HCT116 (cell line): ENCODE data around the gene RBM42. TPM values are rescaled to one million over a fixed set of nuclear protein-coding genes. Genes with fewer than 3 reads are reported as not detected.

Experiments used
- ATAC-seq: fragments of 200-7000 bp; cut with Tn5 transposase; 2 replicates; pipeline ENCODE4 v1.9.1; 2020; ENCODE audit warnings: mild to moderate bottlenecking, moderate library complexity
- BruUV-seq: library from RNA; stranded (reverse); fragments of 400-500 nt; replicated peaks from 2 replicates; lab custom pipeline; 2021; lab: Mats Ljungman, UMichigan
- CTCF ChIA-PET: fragments of 300-600 bp; sonication (Branson Sonifier 250); formaldehyde crosslinking; loops from one replicate; lab custom pipeline; 2021; ENCODE audit warnings: antibody characterized with exemption; lab: Charles Lee
- POLR2A ChIA-PET: fragments of 300-600, 350-600 bp; sonication (Branson Sonifier 250); formaldehyde crosslinking; loops from one replicate; lab custom pipeline; 2021; ENCODE audit warnings: antibody characterized with exemption; lab: Charles Lee
- RAD21 ChIA-PET, 2 experiments: fragments of 300-600 bp; sonication (Branson Sonifier 250); formaldehyde crosslinking; loops; one replicate each; lab custom pipeline; 2023; ENCODE audit warnings: low total read pairs in 2 of 2; ENCODE audit not compliant: uncharacterized antibody in 2 of 2, unreplicated experiment in 2 of 2, low non-redundant PET in 1 of 2; lab: Charles Lee
- DNase-seq: peaks from one replicate; pipeline ENCODE4 v3.0.0-alpha.2; 2010; ENCODE audit warnings: low read depth, low spot score
- H2AFZ ChIP-seq: fragments of 200-600 bp; shearing (Covaris generic), sonication (generic); 2 replicates; pipeline ENCODE4 v1.6.1; 2017; ENCODE audit warnings: low read depth, mixed run types, mixed read lengths, antibody characterized with exemption, low read length; ENCODE audit not compliant: poor library complexity, severe bottlenecking
- H3K27ac ChIP-seq: 2 replicates; pipeline ENCODE4 v1.5.1; 2012; ENCODE audit warnings: low read depth, low read length
- H3K27me3 ChIP-seq: fragments of 200-600 bp; sonication (generic); 2 replicates; pipeline ENCODE4 v1.6.1; 2016; ENCODE audit warnings: mixed run types, low read length, mixed read lengths; ENCODE audit not compliant: insufficient read depth
- H3K36me3 ChIP-seq, 2 experiments: fragments of 200-500 bp in 1 of 2; fragments of 200-600 bp in 1 of 2; sonication (Bioruptor generic) in 1 of 2; sonication (generic) in 1 of 2; 2 replicates each; pipeline versions ENCODE4 v1.5.1 to v1.6.1; 2014 to 2016; ENCODE audit warnings: low read length in 2 of 2, inconsistent platforms in 1 of 2, mixed read lengths in 1 of 2, mixed run types in 1 of 2; ENCODE audit not compliant: insufficient read depth in 2 of 2, control insufficient read depth in 1 of 2
- H3K4me1 ChIP-seq, 2 experiments: fragments of 200-600 bp in 1 of 2; sonication (generic) in 1 of 2; 2 replicates each; pipeline versions ENCODE4 v1.5.1 to v1.6.1; 2012 to 2017; ENCODE audit warnings: low read length in 2 of 2, inconsistent platforms in 1 of 2, mild to moderate bottlenecking in 1 of 2, mixed read lengths in 1 of 2, mixed run types in 1 of 2, moderate library complexity in 1 of 2; ENCODE audit not compliant: insufficient read depth in 2 of 2, control insufficient read depth in 1 of 2
- H3K4me2 ChIP-seq: fragments of 200-600 bp; sonication (generic); 2 replicates; pipeline ENCODE4 v1.6.1; 2017; ENCODE audit warnings: mixed run types, low read length, mixed read lengths
- H3K4me3 ChIP-seq, 2 experiments: fragments of 200-600 bp in 1 of 2; sonication (generic) in 1 of 2; replicated peaks in 1 of 2; 2 replicates each; pipeline ENCODE4 v1.5.1; 2011 to 2016; ENCODE audit warnings: low read length in 2 of 2, control low read depth in 1 of 2, low read depth in 1 of 2, mild to moderate bottlenecking in 1 of 2, mixed read lengths in 1 of 2, mixed run types in 1 of 2
- H3K79me2 ChIP-seq: fragments of 200-600 bp; sonication (generic); 2 replicates; pipeline ENCODE4 v1.6.1; 2017; ENCODE audit warnings: mild to moderate bottlenecking, mixed run types, low read length, moderate library complexity, mixed read lengths; ENCODE audit not compliant: insufficient read depth
- H3K9ac ChIP-seq: fragments of 200-600 bp; sonication (generic); 2 replicates; pipeline ENCODE4 v1.6.1; 2016; ENCODE audit warnings: low read length, mixed read lengths
- H3K9me2 ChIP-seq: fragments of 200-600 bp; sonication (generic), shearing (Covaris generic); 2 replicates; pipeline ENCODE4 v1.6.1; 2017; ENCODE audit warnings: mixed run types, mild to moderate bottlenecking, moderate library complexity; ENCODE audit not compliant: insufficient read depth
- H3K9me3 ChIP-seq, 2 experiments: fragments of 200-500 bp in 1 of 2; fragments of 200-600 bp in 1 of 2; sonication (Bioruptor generic) in 1 of 2; sonication (generic) in 1 of 2; 2 replicates each; pipeline ENCODE4 v1.6.1; 2014 to 2017; ENCODE audit warnings: low read length in 2 of 2, mixed read lengths in 2 of 2, inconsistent platforms in 1 of 2, low read depth in 1 of 2, mild to moderate bottlenecking in 1 of 2, mixed run types in 1 of 2, moderate library complexity in 1 of 2; ENCODE audit not compliant: control insufficient read depth in 1 of 2, insufficient read depth in 1 of 2
- H4K20me1 ChIP-seq: fragments of 200-600 bp; sonication (generic), shearing (Covaris generic); 2 replicates; pipeline ENCODE4 v1.6.1; 2017; ENCODE audit warnings: mixed run types, mild to moderate bottlenecking, moderate library complexity; ENCODE audit not compliant: insufficient read depth
- CEBPB ChIP-seq: IDR thresholded peaks from 2 replicates; pipeline ENCODE4 v1.6.1; 2012; ENCODE audit warnings: low read depth
- EZH2phosphoT487 ChIP-seq: fragments of 200-600 bp; IDR thresholded peaks from 2 replicates; pipeline ENCODE4 v1.6.1; 2018; ENCODE audit warnings: antibody characterized with exemption, borderline replicate concordance
- FOSL1 ChIP-seq: IDR thresholded peaks from 2 replicates; pipeline ENCODE4 v1.6.1; 2012; ENCODE audit warnings: low read depth
- JUND ChIP-seq: IDR thresholded peaks from 2 replicates; pipeline ENCODE4 v1.6.1; 2012
- POLR2A ChIP-seq: IDR thresholded peaks from 2 replicates; pipeline ENCODE4 v1.7.0; 2011; ENCODE audit warnings: borderline replicate concordance; ENCODE audit not compliant: insufficient read depth, insufficient read length; ENCODE audit errors: extremely low read depth
- POLR2AphosphoS5 ChIP-seq: IDR thresholded peaks from 2 replicates; pipeline ENCODE4 v1.6.1; 2011; ENCODE audit warnings: mild to moderate bottlenecking, low read depth, low read length, moderate library complexity
- REST ChIP-seq: IDR thresholded peaks from 2 replicates; pipeline ENCODE4 v1.6.1; 2012; ENCODE audit warnings: low read depth
- SRF ChIP-seq: IDR thresholded peaks from 2 replicates; pipeline ENCODE4 v1.6.1; 2012; ENCODE audit warnings: low read depth
- TCF7L2 ChIP-seq: IDR thresholded peaks from 2 replicates; pipeline ENCODE4 v1.7.0; 2011; ENCODE audit warnings: borderline replicate concordance, inconsistent platforms; ENCODE audit not compliant: insufficient read depth, insufficient read length; ENCODE audit errors: extremely low read depth
- ZNF274 ChIP-seq: fragments of 200-500 bp; sonication (Bioruptor generic); IDR thresholded peaks from 2 replicates; pipeline ENCODE4 v1.6.1; 2014; ENCODE audit warnings: mild to moderate bottlenecking, low read depth, low read length, inconsistent platforms
- intact Hi-C: fragments of 100-400 bp; cut with micrococcal nuclease; formaldehyde crosslinking; loops from 2 replicates; pipeline ENCODE4 v1.10.0; 2022
- total RNA-seq: library from RNA; stranded (reverse); gene quantifications from one replicate; pipeline ENCODE4 v1.2.1, GENCODE V29; 2021; ENCODE audit not compliant: unreplicated experiment

The RBM42 gene
- total RNA-seq, 1 experiment from 2014 or later, result 87.2 TPM

- no peaks in the 10 kb centered on the region for H3K79me2 ChIP-seq
- no peaks in the 10 kb centered on the region for H3K9me3 ChIP-seq
- ATAC-seq, result no peak
- no peaks in the 10 kb centered on the region for H3K9me2 ChIP-seq
- TF ChIP-seq POLR2AphosphoS5 (no peak), TCF7L2 (no peak), EZH2phosphoT487 (no peak), CEBPB (no peak), REST (no peak), POLR2A (no peak), JUND (no peak), SRF (no peak), ZNF274 (no peak), FOSL1 (no peak)
- TF ChIP-seq, all 23 proteins: peak for 0
- Histone ChIP-seq H3K4me2 (peak overlapping the region; percentile 87; the same call in 1 of the 2 replicates), H3K27ac (no peak overlapping the region), H3K4me3 (no peak overlapping the region), H2AFZ (no peak overlapping the region), H3K4me1 (peaks cover 2 to 17% of the 10 kb centered on the region in 2 experiments; a peak in 2 of 4 replicates), H3K27me3 (peaks cover 5% of the 10 kb centered on the region; the same call in 1 of the 2 replicates), H3K36me3 (no peaks in the 10 kb centered on the region), H4K20me1 (no peaks in the 10 kb centered on the region), H3K9ac (no peak overlapping the region)
- CTCF ChIA-PET, result no interaction called here
- RAD21 ChIA-PET, result no interaction called here
- POLR2A ChIA-PET, result interaction anchor here (0.9 kb wide), 1 partner anchor 24 kb away, joined by 3 read pairs; the partner anchor contains the start of gene COX6B1
- no peak for DNase-seq
- BruUV-seq, result no TSS peak
- intact Hi-C loops, result no loop called here
Measured at GRCh38 chr19:35671818-35672217, 43.0 kb downstream of the RBM42 start.
